Panc1 (cell line): Measurements from ENCODE around the gene FUNDC1. TPM values are rescaled to one million over a fixed set of nuclear protein-coding genes. Genes with fewer than 3 reads are reported as not detected.

Experiments
- ATAC-seq: fragments of 200-7000 bp; cut with Tn5 transposase; 2 replicates; pipeline ENCODE4 v1.9.1; 2020; ENCODE audit warnings: mild to moderate bottlenecking, moderate library complexity
- Bru-seq: library from RNA; stranded (reverse); fragments of 400-500 nt; gene quantifications from one replicate; lab custom pipeline; 2021; lab: Mats Ljungman, UMichigan
- BruChase-seq, 2 experiments: library from RNA; stranded (reverse); fragments of 400-500 nt; gene quantifications; one replicate each; lab custom pipeline; 2021; lab: Mats Ljungman, UMichigan
- BruUV-seq: library from RNA; stranded (reverse); fragments of 400-500 nt; replicated peaks from 2 replicates; lab custom pipeline; 2021; lab: Mats Ljungman, UMichigan
- CTCF ChIA-PET: fragments of 300-600 bp; sonication (Branson Sonifier 250); formaldehyde crosslinking; loops from one replicate; lab custom pipeline; 2022; ENCODE audit warnings: antibody characterized with exemption; lab: Charles Lee
- POLR2A ChIA-PET: fragments of 300-600 bp; sonication (Branson Sonifier 250); formaldehyde crosslinking; loops from one replicate; lab custom pipeline; 2022; ENCODE audit warnings: antibody characterized with exemption; lab: Charles Lee
- DNase-seq: peaks from one replicate; pipeline ENCODE4 v3.0.0-alpha.2; 2010; ENCODE audit warnings: low read depth, low spot score
- H3K27ac ChIP-seq: 2 replicates; pipeline ENCODE4 v1.5.1; 2011; ENCODE audit warnings: mild to moderate bottlenecking, low read length, inconsistent platforms
- H3K27me3 ChIP-seq: fragments of 200-500 bp; sonication (Bioruptor generic); 2 replicates; pipeline ENCODE4 v1.6.0; 2014; ENCODE audit warnings: low read length, inconsistent platforms; ENCODE audit not compliant: control insufficient read depth, insufficient read depth
- H3K36me3 ChIP-seq: fragments of 200-500 bp; sonication (Bioruptor generic); 2 replicates; pipeline ENCODE4 v1.5.1; 2014; ENCODE audit warnings: inconsistent platforms, mild to moderate bottlenecking, low read length, moderate library complexity; ENCODE audit not compliant: control insufficient read depth, insufficient read depth
- H3K4me1 ChIP-seq: 2 replicates; pipeline ENCODE4 v1.5.1; 2011; ENCODE audit warnings: inconsistent platforms, mild to moderate bottlenecking, low read length, moderate library complexity; ENCODE audit not compliant: control insufficient read depth, insufficient read depth
- H3K4me3 ChIP-seq, 2 experiments: 2 replicates each; pipeline ENCODE4 v1.5.1; 2011 to 2012; ENCODE audit warnings: low read depth in 2 of 2, low read length in 2 of 2, mild to moderate bottlenecking in 2 of 2, inconsistent platforms in 1 of 2, moderate library complexity in 1 of 2
- H3K9me3 ChIP-seq: fragments of 200-500 bp; sonication (Bioruptor generic); 2 replicates; pipeline ENCODE4 v1.5.1; 2014; ENCODE audit warnings: low read depth, mild to moderate bottlenecking, inconsistent platforms, low read length, moderate library complexity; ENCODE audit not compliant: control insufficient read depth, insufficient read depth
- POLR2AphosphoS5 ChIP-seq: IDR thresholded peaks from 2 replicates; pipeline ENCODE4 v1.6.1; 2012; ENCODE audit warnings: mild to moderate bottlenecking, low read depth, low read length, moderate library complexity
- SIN3A ChIP-seq: IDR thresholded peaks from 2 replicates; pipeline ENCODE4 v1.6.1; 2012; ENCODE audit warnings: low read depth, mild to moderate bottlenecking, low read length, moderate library complexity, borderline replicate concordance; ENCODE audit not compliant: insufficient read depth
- TCF7L2 ChIP-seq: IDR thresholded peaks from 2 replicates; pipeline ENCODE4 v1.6.1; 2011; ENCODE audit warnings: mild to moderate bottlenecking, low read depth, low read length, inconsistent platforms
- in situ Hi-C: cut with HindIII; loops from 2 replicates; pipeline ENCODE4 v1.10.0; 2016; ENCODE audit warnings: low sequenced_read_pairs, low pct_unique_long_range_greater_than_20kb
- intact Hi-C: fragments of 100-400 bp; cut with micrococcal nuclease; formaldehyde crosslinking; loops from one replicate; pipeline ENCODE4 v1.10.0; 2022; ENCODE audit not compliant: unreplicated experiment
- long read RNA-seq: library from polyadenylated mRNA; unstranded; transcript quantifications from one replicate; pipeline ENCODE4 v2.0.0, GENCODE V29; 2021; ENCODE audit not compliant: unreplicated experiment
- polyA plus RNA-seq: library from polyadenylated mRNA; unstranded; fragments of >200 nt; gene quantifications from one replicate; pipeline ENCODE4 v1.2.1, GENCODE V29; 2012; ENCODE audit warnings: missing spikeins; ENCODE audit not compliant: insufficient read length
- total RNA-seq: library from RNA; stranded (reverse); gene quantifications from one replicate; pipeline ENCODE4 v1.2.1, GENCODE V29; 2021; ENCODE audit not compliant: unreplicated experiment
- TF ChIP-seq, protein P1 (sequence below), 2 experiments: IDR thresholded peaks; 2 replicates each; pipeline ENCODE4 v1.6.1; 2011 to 2012; ENCODE audit warnings: low read depth in 2 of 2, control low read depth in 1 of 2, low read length in 1 of 2, mild to moderate bottlenecking in 1 of 2, moderate library complexity in 1 of 2; ENCODE audit not compliant: insufficient read depth in 1 of 2
- TF ChIP-seq, protein P2 (sequence below): fragments of 450-650 bp; IDR thresholded peaks from 2 replicates; pipeline ENCODE4 v1.5.1; 2017; ENCODE audit warnings: mild to moderate bottlenecking

FUNDC1 gene, protein sequence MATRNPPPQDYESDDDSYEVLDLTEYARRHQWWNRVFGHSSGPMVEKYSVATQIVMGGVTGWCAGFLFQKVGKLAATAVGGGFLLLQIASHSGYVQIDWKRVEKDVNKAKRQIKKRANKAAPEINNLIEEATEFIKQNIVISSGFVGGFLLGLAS
- total RNA-seq (23.2 TPM), Bru-seq, nascent RNA (percentile 73 among the genes with signal in this experiment), BruChase-seq, experiment 1, labeled RNA remaining after a 2-hour chase (percentile 71 among the genes with signal in this experiment), BruChase-seq, experiment 2, labeled RNA remaining after a 6-hour chase (percentile 79 among the genes with signal in this experiment)
- 17.9 TPM for polyA plus RNA-seq
- long read RNA-seq, transcript FUNDC1-201 (5 exons, 1,196 nt) = major isoform, 11 of 14 reads
- long read RNA-seq, partial matches to known transcripts = 1 of 14 reads
- long read RNA-seq, other reads (novel, unspliced or antisense) = 2 of 14 reads

DNA sequence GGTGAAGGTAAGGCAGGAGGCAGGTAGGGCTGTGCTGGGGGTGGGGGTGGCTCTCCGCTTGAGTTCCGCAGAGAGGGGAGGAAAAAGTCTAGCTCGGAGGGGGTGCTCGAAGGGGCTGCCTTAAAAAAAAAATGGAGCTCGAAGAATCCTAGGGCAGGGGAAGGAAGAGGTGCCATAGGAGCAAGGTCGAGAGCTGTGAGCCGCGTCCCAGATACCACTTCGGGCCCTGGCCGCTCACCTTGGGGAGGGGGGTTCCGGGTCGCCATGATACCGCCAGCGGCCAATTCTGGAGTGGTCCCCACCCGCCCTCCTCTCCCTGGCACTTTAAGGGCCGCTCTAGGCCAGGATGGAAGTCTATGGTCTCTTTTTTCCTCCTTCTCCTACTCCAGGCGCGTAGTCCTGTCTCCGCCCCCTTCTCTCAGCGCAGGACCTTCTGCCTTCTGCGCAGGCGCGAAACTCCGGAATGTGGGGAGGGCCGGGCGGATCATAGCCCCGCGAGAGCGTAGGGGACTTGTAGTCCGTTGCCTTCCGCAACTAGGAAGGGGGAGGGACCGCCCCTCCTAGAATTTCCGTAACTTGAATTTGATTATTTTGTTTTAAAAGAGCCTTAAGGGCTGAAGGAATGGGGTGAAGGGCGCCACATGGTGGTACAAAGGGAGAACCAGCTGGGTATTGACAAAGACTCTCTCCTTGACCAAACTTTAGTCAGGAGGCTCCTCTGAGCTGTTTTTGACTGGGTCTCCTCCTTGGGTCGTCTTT lies at the start of gene FUNDC1:
Gene FUNDC1, minus strand, starts transcription at position 293 of the 759 bp plus-strand sequence. Its CDS starts 27 bp downstream, at position 266.
- DNase-seq (peak; percentile 85), ATAC-seq (peak; percentile 100)
- H3K27me3 ChIP-seq = no peaks in the 10 kb centered on the region
- no peaks in the 10 kb centered on the region for H3K4me1 ChIP-seq
- intact Hi-C loops = no loop called here
- ChIA-PET CTCF (interaction anchor here (0.6 kb wide), 1 partner anchor 389 kb away, joined by 3 read pairs; no protein-coding TSS in a partner anchor), POLR2A (no interaction called here)
- in situ Hi-C loops = no loop called here
- H3K36me3 ChIP-seq = no peaks in the 10 kb centered on the region; the same call in none of the 2 replicates
- no TSS peak for BruUV-seq
- H3K27ac ChIP-seq = peak within 1 kb of the TSS; percentile 91
- H3K9me3 ChIP-seq = no peaks in the 10 kb centered on the region
- peak within 1 kb of the TSS; percentile 78 to 85 for H3K4me3 ChIP-seq
- TF ChIP-seq, protein P1, sequence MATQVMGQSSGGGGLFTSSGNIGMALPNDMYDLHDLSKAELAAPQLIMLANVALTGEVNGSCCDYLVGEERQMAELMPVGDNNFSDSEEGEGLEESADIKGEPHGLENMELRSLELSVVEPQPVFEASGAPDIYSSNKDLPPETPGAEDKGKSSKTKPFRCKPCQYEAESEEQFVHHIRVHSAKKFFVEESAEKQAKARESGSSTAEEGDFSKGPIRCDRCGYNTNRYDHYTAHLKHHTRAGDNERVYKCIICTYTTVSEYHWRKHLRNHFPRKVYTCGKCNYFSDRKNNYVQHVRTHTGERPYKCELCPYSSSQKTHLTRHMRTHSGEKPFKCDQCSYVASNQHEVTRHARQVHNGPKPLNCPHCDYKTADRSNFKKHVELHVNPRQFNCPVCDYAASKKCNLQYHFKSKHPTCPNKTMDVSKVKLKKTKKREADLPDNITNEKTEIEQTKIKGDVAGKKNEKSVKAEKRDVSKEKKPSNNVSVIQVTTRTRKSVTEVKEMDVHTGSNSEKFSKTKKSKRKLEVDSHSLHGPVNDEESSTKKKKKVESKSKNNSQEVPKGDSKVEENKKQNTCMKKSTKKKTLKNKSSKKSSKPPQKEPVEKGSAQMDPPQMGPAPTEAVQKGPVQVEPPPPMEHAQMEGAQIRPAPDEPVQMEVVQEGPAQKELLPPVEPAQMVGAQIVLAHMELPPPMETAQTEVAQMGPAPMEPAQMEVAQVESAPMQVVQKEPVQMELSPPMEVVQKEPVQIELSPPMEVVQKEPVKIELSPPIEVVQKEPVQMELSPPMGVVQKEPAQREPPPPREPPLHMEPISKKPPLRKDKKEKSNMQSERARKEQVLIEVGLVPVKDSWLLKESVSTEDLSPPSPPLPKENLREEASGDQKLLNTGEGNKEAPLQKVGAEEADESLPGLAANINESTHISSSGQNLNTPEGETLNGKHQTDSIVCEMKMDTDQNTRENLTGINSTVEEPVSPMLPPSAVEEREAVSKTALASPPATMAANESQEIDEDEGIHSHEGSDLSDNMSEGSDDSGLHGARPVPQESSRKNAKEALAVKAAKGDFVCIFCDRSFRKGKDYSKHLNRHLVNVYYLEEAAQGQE (IDR thresholded peaks at IDR 0.05; ENCODE audit: insufficient read depth in 1 of 2, low read depth in 2 of 2, low read length in 1 of 2) = no peak
- TF ChIP-seq, protein P2, sequence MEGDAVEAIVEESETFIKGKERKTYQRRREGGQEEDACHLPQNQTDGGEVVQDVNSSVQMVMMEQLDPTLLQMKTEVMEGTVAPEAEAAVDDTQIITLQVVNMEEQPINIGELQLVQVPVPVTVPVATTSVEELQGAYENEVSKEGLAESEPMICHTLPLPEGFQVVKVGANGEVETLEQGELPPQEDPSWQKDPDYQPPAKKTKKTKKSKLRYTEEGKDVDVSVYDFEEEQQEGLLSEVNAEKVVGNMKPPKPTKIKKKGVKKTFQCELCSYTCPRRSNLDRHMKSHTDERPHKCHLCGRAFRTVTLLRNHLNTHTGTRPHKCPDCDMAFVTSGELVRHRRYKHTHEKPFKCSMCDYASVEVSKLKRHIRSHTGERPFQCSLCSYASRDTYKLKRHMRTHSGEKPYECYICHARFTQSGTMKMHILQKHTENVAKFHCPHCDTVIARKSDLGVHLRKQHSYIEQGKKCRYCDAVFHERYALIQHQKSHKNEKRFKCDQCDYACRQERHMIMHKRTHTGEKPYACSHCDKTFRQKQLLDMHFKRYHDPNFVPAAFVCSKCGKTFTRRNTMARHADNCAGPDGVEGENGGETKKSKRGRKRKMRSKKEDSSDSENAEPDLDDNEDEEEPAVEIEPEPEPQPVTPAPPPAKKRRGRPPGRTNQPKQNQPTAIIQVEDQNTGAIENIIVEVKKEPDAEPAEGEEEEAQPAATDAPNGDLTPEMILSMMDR = peak; percentile 41; the same call in 1 of the 2 replicates
- TF ChIP-seq TCF7L2 (no peak), POLR2AphosphoS5 (peak; percentile 61), SIN3A (peak; percentile 68; the same call in 1 of the 2 replicates)

DNA sequence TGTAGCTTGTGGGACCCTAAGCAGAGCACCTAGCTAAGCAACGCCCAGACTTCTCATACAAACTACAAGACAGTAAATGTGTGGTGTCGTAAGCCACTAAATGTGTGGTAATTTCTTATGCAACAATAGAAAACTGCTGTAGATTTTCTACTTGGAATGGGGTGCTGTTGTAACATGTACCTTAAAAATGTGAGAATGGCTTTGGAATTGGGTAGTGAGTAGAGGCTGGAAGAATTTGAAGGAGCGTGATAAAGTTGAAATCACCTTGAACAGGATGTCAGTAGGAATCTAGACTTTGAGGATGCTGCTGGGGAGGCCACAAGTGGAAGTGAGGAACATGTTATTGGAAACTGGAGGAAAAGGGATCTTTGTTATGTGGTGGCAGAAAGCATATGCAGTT lies 43.2 kb upstream of the FUNDC1 start:
- no peaks in the 10 kb centered on the region for H3K27me3 ChIP-seq
- ATAC-seq = no peak
- CTCF ChIA-PET = no interaction called here
- TF ChIP-seq TCF7L2 (no peak), POLR2AphosphoS5 (no peak), SIN3A (no peak)
- TF ChIP-seq, protein P1 (IDR thresholded peaks at IDR 0.05; ENCODE audit: insufficient read depth in 1 of 2, low read depth in 2 of 2, low read length in 1 of 2) = no peak
- TF ChIP-seq, protein P2 = no peak
- no peaks in the 10 kb centered on the region for H3K9me3 ChIP-seq
- H3K27ac ChIP-seq = no peak overlapping the region
- H3K4me3 ChIP-seq = no peak overlapping the region
- no peaks in the 10 kb centered on the region for H3K4me1 ChIP-seq
- no TSS peak for BruUV-seq
- DNase-seq = no peak
- intact Hi-C loops (no loop called here), in situ Hi-C loops (no loop called here)
- H3K36me3 ChIP-seq = no peaks in the 10 kb centered on the region
- POLR2A ChIA-PET = no interaction called here
